ENCODE results near the gene CHRND. TPM values are rescaled to one million over a fixed set of nuclear protein-coding genes. Genes with fewer than 3 reads are reported as not detected.
A peak's percentile ranks its signal among the peaks of the same experiment; 100 is the strongest.

CHRND gene
- total RNA-seq, 4 donors from 2014 or later = 49.1 to 119 (median 81.1) TPM

DNA sequence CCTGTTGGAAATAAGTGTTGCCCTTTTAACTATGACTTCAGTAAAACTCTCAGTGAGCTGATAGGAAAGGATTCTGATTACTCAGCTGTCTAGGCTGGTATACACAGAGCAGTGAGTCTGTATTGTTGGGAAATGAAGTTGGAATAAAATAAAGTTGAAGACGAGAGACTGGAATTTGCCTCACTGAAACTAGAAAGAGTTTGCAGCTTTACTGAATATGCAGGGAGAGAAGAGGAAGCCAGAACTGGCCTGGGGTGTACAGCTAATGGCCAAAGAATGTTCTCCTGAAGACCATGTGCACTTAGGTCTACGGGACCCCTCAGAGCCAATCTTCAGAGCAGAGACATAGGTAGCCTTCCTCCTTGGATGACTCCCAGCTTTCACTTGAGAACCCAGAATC, 51.0 kb downstream of the CHRND start:
- peak overlapping the region in 1 of 4 donors; percentile 3 for H3K4me3 ChIP-seq
- no peaks in the 10 kb centered on the region for H3K27me3 ChIP-seq
- H3K27ac ChIP-seq = peak overlapping the region; percentile 85 to 93 (median 88)
- no peaks in the 10 kb centered on the region for H3K9me3 ChIP-seq
- TF ChIP-seq CTCF (IDR thresholded peaks at IDR 0.05 in 4 of 5, conservative IDR thresholded peaks at IDR 0.05 in 1 of 5) (no peak), POLR2A (IDR thresholded peaks at IDR 0.05) (no peak)
- peaks cover 42 to 66% of the 10 kb centered on the region in 2 donors for H3K4me1 ChIP-seq
- intact Hi-C loops (cut with DNase I; ENCODE audit: low total_unique reads) = no loop called here
- in situ Hi-C loops (cut with MboI; ENCODE audit: low sequenced_read_pairs in 4 of 4) = no loop called here
- ATAC-seq = peak in 1 of 2 donors; percentile 20
- peaks cover 0 to 29% of the 10 kb centered on the region in 2 donors for H3K36me3 ChIP-seq
- no peak for DNase-seq

DNA sequence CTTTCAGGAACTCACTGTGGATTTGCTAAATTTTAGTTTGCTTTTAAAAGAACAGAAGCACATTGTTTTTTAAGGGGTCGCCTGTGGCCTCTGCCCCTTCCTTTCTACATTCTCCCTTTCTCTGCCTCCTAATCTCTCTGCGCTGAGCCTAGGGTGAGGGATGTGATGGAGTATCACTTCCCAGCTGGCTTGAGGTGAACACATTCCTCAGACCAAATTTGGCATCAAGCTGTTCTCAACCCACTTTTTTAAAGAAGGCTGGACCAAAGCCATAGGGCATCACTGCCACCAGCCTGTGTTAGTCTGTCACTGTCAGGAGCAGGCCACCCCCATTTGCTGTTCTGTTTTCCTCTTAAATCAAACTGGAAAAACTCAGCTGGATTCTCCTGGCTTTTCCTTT, 51.9 kb downstream of the CHRND start:
- H3K4me3 ChIP-seq = peak overlapping the region in 1 of 4 donors; percentile 3
- H3K27me3 ChIP-seq = no peaks in the 10 kb centered on the region
- in situ Hi-C loops (cut with MboI; ENCODE audit: low sequenced_read_pairs in 4 of 4) (no loop called here), intact Hi-C loops (cut with DNase I; ENCODE audit: low total_unique reads) (no loop called here)
- peak in 1 of 2 donors; percentile 44 for DNase-seq
- H3K4me1 ChIP-seq = peaks cover 43 to 60% of the 10 kb centered on the region in 2 donors
- H3K27ac ChIP-seq = peak overlapping the region; percentile 85 to 93 (median 88)
- H3K36me3 ChIP-seq = peaks cover 0 to 31% of the 10 kb centered on the region in 2 donors
- no peak for ATAC-seq
- no peak for TF ChIP-seq CTCF (IDR thresholded peaks at IDR 0.05 in 4 of 5, conservative IDR thresholded peaks at IDR 0.05 in 1 of 5)
- TF ChIP-seq POLR2A (IDR thresholded peaks at IDR 0.05) = no peak
- H3K9me3 ChIP-seq = no peaks in the 10 kb centered on the region

DNA sequence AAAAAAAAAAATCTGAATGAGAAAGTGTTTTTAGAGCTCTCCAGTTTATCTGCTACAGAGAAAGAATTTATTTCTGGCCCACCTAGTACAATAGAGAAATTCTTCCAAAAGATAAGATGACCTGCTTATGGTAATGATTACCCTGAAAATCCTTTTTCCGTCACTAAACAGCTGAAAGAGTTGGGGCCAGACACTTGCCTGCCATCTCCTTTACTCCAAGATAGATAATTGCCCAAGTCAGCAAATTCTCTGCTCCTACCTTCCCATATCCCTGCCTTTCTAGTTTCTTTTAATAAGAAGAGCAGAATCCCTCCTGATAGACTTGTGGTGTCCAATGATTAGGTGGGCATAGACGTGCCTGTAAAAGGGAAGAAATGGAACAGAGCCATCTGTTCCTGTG, 52.7 kb downstream of the CHRND start:
- H3K4me3 ChIP-seq = no peak overlapping the region

GRCh38 chr2:232580648-232580981, 54.7 kb downstream of the CHRND start:
- TF ChIP-seq CTCF (IDR thresholded peaks at IDR 0.05 in 4 of 5, conservative IDR thresholded peaks at IDR 0.05 in 1 of 5) = no peak
- TF ChIP-seq POLR2A (IDR thresholded peaks at IDR 0.05) = no peak
- in situ Hi-C loops (cut with MboI; ENCODE audit: low sequenced_read_pairs in 4 of 4) = no loop called here
- no peak for DNase-seq
- Histone ChIP-seq H3K9me3 (no peaks in the 10 kb centered on the region), H3K27ac (no peak overlapping the region), H3K4me1 (peaks cover 26 to 36% of the 10 kb centered on the region in 2 donors), H3K27me3 (no peaks in the 10 kb centered on the region), H3K36me3 (peaks cover 0 to 37% of the 10 kb centered on the region in 2 donors), H3K4me3 (no peak overlapping the region)
- intact Hi-C loops (cut with DNase I; ENCODE audit: low total_unique reads) = no loop called here
- no peak for ATAC-seq

More for the DNA sequence above, 52.7 kb downstream of the CHRND start:
- in situ Hi-C loops (cut with MboI; ENCODE audit: low sequenced_read_pairs in 4 of 4) = no loop called here
- Histone ChIP-seq H3K27me3 (no peaks in the 10 kb centered on the region), H3K9me3 (no peaks in the 10 kb centered on the region), H3K4me1 (peaks cover 46 to 52% of the 10 kb centered on the region in 2 donors), H3K27ac (peak overlapping the region in 2 of 4 donors; percentile 90 to 93), H3K36me3 (peaks cover 0 to 37% of the 10 kb centered on the region in 2 donors)
- TF ChIP-seq CTCF (IDR thresholded peaks at IDR 0.05 in 4 of 5, conservative IDR thresholded peaks at IDR 0.05 in 1 of 5) = no peak
- TF ChIP-seq POLR2A (IDR thresholded peaks at IDR 0.05) = no peak
- ATAC-seq (no peak), DNase-seq (no peak)
- intact Hi-C loops (cut with DNase I; ENCODE audit: low total_unique reads) = no loop called here

DNA sequence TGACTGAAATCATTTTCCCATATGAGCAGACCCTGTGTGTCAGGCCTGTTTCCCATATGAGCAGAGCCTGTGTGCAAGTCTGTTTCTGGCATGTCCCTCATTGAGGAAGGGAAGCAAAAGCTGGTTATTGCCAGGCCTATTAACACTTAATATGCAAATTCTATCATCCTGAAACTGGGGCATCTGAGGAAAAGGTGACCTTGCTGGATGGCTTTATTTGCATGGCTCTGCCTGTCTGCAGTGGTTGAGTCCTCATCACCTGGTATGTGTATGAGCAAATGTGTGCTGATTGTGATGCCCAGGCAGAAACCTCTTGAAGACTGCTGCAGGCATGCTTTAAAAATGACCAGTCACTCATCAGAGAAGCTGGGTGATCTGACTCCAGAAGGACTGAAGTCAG, 55.8 kb downstream of the CHRND start:
- no peak overlapping the region for H3K27ac ChIP-seq

More for the DNA sequence above, 55.8 kb downstream of the CHRND start:
- no peak for ATAC-seq
- Histone ChIP-seq H3K4me3 (no peak overlapping the region), H3K36me3 (peaks cover 0 to 33% of the 10 kb centered on the region in 2 donors), H3K4me1 (peaks cover 23 to 24% of the 10 kb centered on the region in 2 donors), H3K9me3 (no peaks in the 10 kb centered on the region), H3K27me3 (no peaks in the 10 kb centered on the region)
- intact Hi-C loops (cut with DNase I; ENCODE audit: low total_unique reads) (no loop called here), in situ Hi-C loops (cut with MboI; ENCODE audit: low sequenced_read_pairs in 4 of 4) (no loop called here)
- TF ChIP-seq POLR2A (IDR thresholded peaks at IDR 0.05) (no peak), CTCF (IDR thresholded peaks at IDR 0.05 in 4 of 5, conservative IDR thresholded peaks at IDR 0.05 in 1 of 5) (no peak)
- no peak for DNase-seq
